ENCODE measurements around the gene HAX1.
"Not testable (repeated sequence)": the region's sequence is repeated elsewhere in the genome, so short reads cannot be mapped to it uniquely, and the experiment has no call there.

HAX1 gene

GRCh38 chr1:154287591-154287990, 15.2 kb downstream of the HAX1 start:
- not testable (repeated sequence) for DNase-seq

DNA sequence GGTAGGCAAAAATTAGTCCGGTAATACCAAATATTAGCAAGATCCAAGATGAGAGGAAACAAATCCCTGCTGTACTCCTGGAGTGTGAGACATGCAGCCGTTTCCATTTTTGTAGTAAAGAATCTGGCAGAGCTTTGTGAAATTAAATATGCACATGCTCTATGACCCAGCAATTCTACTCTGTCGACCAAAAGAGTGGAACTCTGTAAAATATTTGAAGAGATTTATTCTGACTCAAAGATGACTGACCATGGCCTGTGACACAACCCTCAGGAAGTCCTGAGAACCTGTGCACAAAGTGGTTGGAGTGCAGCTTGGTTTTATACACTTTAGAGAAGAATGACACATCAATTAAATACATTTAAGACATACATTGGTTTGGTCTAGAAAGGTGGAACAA, 16.2 kb downstream of the HAX1 start:
- DNase-seq = no peak

GRCh38 chr1:154290921-154291320, 18.5 kb downstream of the HAX1 start:
- DNase-seq = no peak

DNA sequence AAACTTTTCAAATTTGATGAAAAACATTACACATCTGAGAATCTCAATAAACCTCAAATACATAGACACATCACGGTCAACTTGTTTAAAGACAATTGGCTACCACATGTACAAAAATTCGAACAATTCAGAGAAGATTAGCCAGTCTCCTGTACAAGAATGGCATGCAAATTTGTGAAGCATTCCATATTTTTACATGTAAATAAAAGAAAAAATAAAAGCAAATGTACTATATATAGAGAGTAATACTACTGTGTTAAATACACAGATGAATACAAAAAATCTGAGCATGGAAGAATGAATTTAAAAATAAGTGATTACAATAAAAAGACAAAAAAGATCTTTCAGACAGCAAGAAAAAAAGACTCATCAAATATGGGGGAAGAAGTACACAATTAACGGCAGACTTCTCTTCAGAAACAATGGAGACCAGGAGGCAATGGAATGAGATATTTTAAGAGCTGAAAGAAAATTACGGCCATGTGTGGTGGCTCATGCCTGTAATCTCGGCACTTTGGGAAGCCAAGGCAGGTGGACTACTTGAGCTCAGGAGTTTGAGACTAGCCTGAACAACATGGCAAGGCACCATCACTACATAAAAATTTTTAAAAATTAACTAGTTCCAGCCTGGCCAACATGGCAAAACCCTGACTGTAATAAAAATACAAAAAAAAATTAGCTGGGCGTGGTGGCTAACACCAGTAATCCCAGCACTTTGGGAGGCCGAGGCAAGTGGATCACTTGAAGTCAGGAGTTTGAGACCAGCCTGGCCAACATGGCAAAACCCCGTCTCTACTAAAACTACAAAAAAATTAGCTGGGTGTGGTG, 23.2 kb downstream of the HAX1 start:
- no peak for DNase-seq

DNA sequence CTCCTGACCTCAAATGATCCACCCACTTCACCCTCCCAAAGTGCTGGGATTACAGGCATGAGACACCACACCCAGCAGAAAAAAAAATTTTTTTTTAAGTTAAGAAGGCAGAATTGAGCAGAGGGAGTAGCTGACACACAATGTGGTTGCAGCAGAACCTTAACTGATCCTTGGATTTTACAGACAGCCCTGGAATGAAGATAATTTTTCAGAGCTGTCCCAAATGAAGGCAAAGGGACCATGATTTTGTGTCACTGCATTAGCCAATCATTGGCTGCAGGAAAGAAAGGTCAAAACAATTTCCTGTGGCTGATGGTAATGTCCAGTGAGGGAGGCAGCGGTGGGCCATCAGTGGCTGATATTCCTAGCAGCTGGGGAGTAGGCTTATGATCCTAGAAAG, 29.2 kb downstream of the HAX1 start:
- DNase-seq = no peak

DNA sequence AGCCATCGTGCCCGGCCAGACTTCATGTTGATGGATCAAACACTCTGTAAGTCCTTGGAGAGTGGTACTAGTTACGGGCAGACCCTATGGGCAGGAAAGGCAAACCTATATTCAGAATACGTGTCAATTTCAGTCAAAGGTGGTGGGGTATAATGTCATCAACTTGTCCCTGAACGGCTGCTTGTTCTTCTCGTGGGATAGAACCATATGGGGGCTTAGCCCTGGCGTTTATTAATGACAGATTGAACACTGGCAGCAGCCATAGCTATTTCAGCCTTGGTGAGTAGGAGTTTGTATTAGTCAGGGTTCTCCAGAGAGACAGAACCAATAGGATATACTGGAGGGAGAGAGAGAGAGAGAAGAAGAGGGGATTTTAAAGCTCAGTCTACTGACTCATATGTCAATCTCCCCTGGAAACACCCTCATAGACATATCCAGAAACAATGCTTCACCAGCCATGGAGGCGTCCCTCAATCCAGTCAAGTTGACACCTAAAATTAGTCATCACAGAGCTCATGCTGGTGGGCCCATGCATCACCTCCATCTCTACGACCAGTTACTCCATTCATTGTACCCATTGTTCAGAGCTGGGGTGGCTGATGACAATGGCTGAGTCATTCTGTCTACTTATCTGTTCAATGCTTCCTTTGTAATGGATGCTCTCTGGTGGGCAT, 32.4 kb downstream of the HAX1 start:
- no peak for DNase-seq

GRCh38 chr1:154306151-154306550, 33.7 kb downstream of the HAX1 start:
- no peak for DNase-seq

DNA sequence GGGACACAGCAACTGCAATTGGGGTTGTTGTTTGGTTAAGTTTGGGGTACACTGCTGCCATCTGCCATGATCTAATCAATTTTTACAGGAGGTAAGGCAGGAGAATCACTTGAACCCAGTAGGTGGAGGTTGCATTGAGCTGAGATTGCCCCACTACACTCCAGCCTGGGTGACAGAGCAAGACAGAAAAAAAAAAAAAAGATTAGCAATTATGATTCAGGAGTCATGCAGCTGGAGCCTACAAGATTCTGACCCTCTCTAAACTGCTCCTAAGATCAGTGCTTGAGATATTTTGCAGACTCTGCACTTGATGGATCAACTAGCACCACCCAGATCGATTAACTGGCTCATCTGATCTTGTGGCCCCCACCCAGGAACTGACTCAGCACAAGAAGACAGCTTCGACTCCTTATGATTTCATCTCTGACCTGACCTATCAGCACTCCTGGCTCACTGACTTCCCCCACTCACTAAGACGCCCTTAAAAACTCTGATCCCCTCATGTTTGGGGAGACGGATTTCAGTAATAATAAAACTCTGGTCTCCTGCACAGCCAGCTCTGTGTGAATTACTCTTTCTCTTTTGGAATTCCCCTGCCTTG, 35.3 kb downstream of the HAX1 start:
- DNase-seq = not testable (repeated sequence)

GRCh38 chr1:154309136-154309535, 36.7 kb downstream of the HAX1 start:
- not testable (repeated sequence) for DNase-seq

DNA sequence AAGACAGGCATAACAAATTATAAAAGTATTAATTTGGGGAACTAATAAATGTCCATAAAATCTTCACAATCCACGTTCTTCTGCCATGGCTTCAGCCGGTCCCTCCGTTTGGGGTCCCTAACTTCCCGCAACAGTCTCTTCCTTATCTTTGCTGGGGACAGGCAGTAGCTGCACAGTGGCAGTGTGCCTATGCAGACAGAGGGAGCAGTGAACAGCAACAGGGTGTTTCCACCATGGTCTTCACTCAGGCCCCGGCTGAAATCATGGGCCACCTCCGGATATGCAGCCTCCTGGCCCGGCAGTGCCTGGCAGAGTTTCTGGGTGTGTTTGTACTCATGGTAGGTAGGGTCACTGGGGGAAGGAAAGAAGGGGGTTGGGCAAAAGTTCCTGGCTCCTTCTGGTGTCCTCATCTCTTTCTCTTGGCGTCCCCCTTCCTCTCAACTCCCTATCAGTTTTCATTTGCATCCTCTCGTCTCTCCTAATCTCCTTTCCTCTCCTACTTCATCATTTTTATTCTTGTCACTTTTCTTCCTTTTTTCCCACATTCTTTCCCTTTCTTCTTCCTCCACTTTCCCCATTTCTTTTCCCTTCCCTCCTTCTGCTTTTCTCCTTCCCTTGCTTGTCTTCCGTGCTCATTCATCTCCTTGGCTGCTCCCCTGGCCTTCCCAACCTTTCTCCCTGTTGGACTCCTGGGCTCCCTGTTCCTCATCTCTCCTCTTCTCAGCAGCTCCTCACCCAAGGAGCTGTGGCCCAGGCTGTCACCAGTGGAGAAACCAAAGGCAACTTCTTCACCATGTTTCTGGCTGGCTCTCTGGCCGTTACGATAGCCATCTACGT, 40.0 kb downstream of the HAX1 start:
- not testable (repeated sequence) for DNase-seq

DNA sequence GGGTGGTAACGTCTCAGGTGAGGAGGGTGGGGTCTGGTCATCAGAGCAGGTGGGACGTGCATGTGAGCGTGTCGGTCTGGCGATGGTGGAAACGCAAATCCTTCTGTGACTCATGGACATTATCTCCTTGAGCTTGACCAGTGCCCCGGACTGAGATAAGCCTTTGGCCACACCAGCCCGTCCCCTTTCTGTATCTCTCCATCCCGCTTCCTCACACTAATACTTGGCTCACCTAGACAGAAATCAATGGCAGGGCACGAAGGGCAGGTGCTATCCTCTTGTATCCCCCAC, 40.6 kb downstream of the HAX1 start:
- DNase-seq = no peak

DNA sequence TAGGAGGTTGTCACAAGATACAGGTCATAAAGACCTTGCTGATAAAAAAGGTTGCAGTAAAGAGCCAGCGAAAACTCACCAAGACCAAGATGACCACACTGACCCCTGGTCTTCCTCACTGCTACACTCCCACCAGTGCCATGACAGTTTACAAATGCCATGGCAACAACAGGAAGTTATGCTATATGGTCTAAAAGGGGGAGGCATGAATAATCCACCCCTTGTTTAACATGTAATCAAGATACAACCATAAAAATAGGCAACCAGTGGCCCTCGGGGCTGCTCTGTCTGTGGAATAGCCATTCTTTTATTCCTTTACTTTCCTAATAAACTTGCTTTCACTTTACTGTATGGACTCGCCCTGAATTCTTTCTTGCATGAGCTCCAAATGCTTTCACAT, 41.8 kb downstream of the HAX1 start:
- DNase-seq = not testable (repeated sequence)

GRCh38 chr1:154316704-154317103, 44.3 kb downstream of the HAX1 start:
- no peak for DNase-seq

DNA sequence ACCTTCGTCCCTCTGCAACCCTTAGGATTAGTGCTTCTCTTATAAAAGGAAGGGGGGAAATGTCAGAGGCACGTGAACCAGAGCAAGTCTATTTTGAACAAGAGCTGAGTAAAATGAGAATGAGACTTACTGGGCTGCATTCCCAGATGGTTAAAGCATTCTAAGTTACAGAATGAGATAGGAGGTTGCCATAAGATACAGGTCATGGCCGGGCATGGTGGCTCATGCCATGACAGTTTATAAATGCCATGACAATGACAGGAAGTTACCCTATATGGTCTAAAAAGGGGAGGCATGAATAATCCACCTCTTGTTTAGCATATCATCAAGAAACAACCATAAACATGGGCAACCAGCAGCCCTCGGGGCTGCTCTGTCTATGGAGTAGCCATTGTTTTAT, 46.0 kb downstream of the HAX1 start:
- no peak for DNase-seq

- DNase-seq = no peak
These were observed 48.6 kb downstream of the HAX1 start, which contains the start of gene AQP10 for GRCh38 chr1:154320882-154321608. AQP10 (plus strand) TSS chr1:154321093; CDS start chr1:154321156, 63 bp downstream.

DNA sequence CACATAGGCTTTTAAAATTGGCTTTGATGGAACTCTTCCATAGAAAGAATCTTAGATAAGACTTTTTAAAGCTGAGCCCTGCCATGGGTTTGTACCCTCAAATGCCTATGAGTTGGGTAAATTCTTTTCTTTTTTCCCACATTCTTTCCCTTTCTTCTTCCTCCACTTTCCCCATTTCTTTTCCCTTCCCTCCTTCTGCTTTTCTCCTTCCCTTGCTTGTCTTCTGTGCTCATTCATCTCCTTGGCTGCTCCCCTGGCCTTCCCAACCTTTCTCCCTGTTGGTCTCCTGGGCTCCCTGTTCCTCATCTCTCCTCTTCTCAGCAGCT, 49.1 kb downstream of the HAX1 start:
- DNase-seq = not testable (repeated sequence)

DNA sequence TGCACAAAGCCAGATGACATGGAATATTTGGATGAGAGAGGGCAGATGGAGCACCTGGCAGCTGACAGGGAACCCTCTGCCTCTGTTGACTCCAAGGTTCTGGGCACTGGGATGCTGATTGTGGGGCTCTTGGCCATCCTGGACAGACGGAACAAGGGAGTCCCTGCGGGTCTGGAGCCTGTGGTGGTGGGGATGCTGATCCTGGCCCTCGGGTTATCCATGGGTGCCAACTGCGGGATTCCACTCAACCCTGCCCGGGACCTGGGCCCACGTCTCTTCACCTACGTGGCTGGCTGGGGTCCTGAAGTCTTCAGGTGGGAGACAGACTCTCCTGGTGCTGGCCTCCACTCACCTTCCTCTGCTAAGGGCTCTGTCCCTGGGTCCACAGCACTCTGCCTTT, 51.1 kb downstream of the HAX1 start:
- DNase-seq = no peak

DNA sequence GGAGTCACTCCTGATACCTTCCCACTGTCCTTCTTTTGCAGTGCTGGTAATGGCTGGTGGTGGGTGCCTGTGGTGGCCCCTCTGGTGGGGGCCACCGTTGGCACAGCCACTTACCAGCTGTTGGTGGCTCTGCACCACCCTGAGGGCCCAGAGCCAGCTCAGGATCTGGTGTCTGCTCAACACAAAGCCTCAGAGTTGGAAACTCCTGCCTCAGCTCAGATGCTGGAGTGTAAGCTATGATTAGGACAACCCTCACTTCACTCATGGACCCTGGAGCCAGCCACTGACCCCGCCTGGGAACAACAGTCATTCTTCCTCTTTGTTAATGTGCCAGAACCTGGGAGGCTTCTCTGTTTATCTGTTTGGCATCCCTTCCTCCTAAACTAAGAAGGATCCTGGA, 51.8 kb downstream of the HAX1 start:
- DNase-seq = no peak

- peak; percentile 72 for DNase-seq
These were observed 52.5 kb downstream of the HAX1 start, which contains the start of gene ATP8B2 for GRCh38 chr1:154324669-154325582. ATP8B2 (plus strand) TSS chr1:154325525; CDS start chr1:154328142, 2,617 bp downstream.
